A673 (cell line): ENCODE results near the gene SEMA3A. TPM values are rescaled to one million over a fixed set of nuclear protein-coding genes. Genes with fewer than 3 reads are reported as not detected.
A peak's percentile ranks its signal among the peaks of the same experiment; 100 is the strongest.

Experiments
- BruUV-seq: library from RNA; stranded (reverse); fragments of 400-500 nt; replicated peaks from 2 replicates; lab custom pipeline; 2021; lab: Mats Ljungman, UMichigan
- CTCF ChIA-PET: fragments of 300-600 bp; sonication (Branson Sonifier 250); formaldehyde crosslinking; loops from one replicate; lab custom pipeline; 2022; ENCODE audit warnings: antibody characterized with exemption; lab: Charles Lee
- POLR2A ChIA-PET: fragments of 300-600 bp; sonication (Branson Sonifier 250); formaldehyde crosslinking; loops from one replicate; lab custom pipeline; 2022; ENCODE audit warnings: antibody characterized with exemption; ENCODE audit not compliant: low non-redundant PET; lab: Charles Lee
- DNase-seq: peaks from one replicate; pipeline ENCODE4 v3.0.0-alpha.2; 2015; ENCODE audit warnings: low spot score
- H3K27ac ChIP-seq: fragments of 200-600 bp; sonication (generic); 2 replicates; pipeline ENCODE4 v1.5.1; 2016; ENCODE audit warnings: mixed run types, low read depth, mild to moderate bottlenecking, mixed read lengths, antibody characterized with exemption, low read length; ENCODE audit not compliant: poor library complexity, severe bottlenecking
- H3K27me3 ChIP-seq: fragments of 200-600 bp; sonication (generic); replicated peaks from 2 replicates; pipeline ENCODE4 v1.6.1; 2017; ENCODE audit warnings: mixed run types, low read depth, mild to moderate bottlenecking, mixed read lengths, antibody characterized with exemption, low read length; ENCODE audit not compliant: insufficient read depth, poor library complexity
- H3K36me3 ChIP-seq: fragments of 200-600 bp; sonication (generic); 2 replicates; pipeline ENCODE4 v1.6.1; 2016; ENCODE audit warnings: mixed run types, mild to moderate bottlenecking, mixed read lengths, antibody characterized with exemption, low read length; ENCODE audit not compliant: insufficient read depth, poor library complexity, severe bottlenecking
- H3K4me1 ChIP-seq: fragments of 200-600 bp; sonication (generic); 2 replicates; pipeline ENCODE4 v1.6.1; 2017; ENCODE audit warnings: mixed run types, mild to moderate bottlenecking, mixed read lengths, antibody characterized with exemption, low read length; ENCODE audit not compliant: insufficient read depth, poor library complexity, severe bottlenecking
- H3K4me3 ChIP-seq: fragments of 200-600 bp; sonication (generic); 2 replicates; pipeline ENCODE4 v1.5.1; 2016; ENCODE audit warnings: low read depth, mixed run types, mild to moderate bottlenecking, mixed read lengths, low read length; ENCODE audit not compliant: poor library complexity, severe bottlenecking
- H3K9me3 ChIP-seq: fragments of 200-600 bp; sonication (generic); 2 replicates; pipeline ENCODE4 v1.6.1; 2016; ENCODE audit warnings: mixed run types, low read depth, mild to moderate bottlenecking, mixed read lengths, antibody characterized with exemption, low read length; ENCODE audit not compliant: poor library complexity, severe bottlenecking
- CTCF ChIP-seq: fragments of 300-800, 200-600 bp; sonication (generic); conservative IDR thresholded peaks from 2 replicates; pipeline ENCODE4 v1.5.1; 2017; ENCODE audit warnings: low read depth, mild to moderate bottlenecking, antibody characterized with exemption, low read length, moderate library complexity, mixed read lengths
- EZH2 ChIP-seq: fragments of 200-600 bp; sonication (generic); IDR thresholded peaks from 2 replicates; pipeline ENCODE4 v1.6.1; 2017; ENCODE audit warnings: borderline replicate concordance, low read depth, mild to moderate bottlenecking, mixed read lengths, antibody characterized with exemption, low read length; ENCODE audit not compliant: poor library complexity, severe bottlenecking
- intact Hi-C: fragments of 100-400 bp; cut with micrococcal nuclease; formaldehyde crosslinking; loops from one replicate; pipeline ENCODE4 v1.10.0; 2022; ENCODE audit not compliant: unreplicated experiment
- total RNA-seq: library from RNA; stranded (reverse); gene quantifications from 2 replicates; pipeline ENCODE4 v1.2.3, GENCODE V29; 2021

The SEMA3A gene
- total RNA-seq, 1 experiment from 2014 or later: 22.8 TPM

DNA sequence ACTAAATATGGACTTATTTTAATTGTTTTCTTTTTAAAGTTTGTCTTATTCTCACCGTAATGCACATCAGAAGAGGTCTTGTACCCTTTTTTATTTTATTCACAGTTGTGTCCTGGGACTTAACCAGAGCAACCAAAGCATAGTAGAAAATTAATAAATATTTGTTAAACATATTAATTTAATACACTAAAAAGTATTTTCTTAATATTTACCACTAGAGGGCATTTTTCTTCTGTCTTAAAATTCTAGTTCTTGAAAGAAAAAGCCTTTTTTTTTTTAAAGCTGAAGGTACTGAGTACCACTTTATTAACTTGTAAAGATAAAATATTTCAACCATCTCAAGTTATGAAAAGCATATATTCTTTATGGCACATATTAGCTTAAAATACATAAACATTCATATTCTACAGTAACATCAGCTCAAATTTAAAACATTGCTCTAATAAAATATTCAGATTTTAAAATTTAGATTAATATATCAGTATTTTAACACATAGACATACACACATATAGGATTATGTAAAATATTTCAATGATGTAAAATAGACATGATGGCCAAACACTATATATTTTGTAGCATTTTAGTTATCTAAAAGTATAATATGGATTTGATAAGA is 260.4 kb downstream of the SEMA3A start:
- Histone ChIP-seq H3K27me3 (no peaks in the 10 kb centered on the region), H3K4me1 (peaks cover 5% of the 10 kb centered on the region), H3K4me3 (no peak overlapping the region), H3K27ac (no peak overlapping the region), H3K36me3 (no peaks in the 10 kb centered on the region), H3K9me3 (no peaks in the 10 kb centered on the region)
- DNase-seq: peak; percentile 16
- POLR2A ChIA-PET: no interaction called here
- CTCF ChIA-PET: interaction anchor here (0.6 to 0.7 kb wide), 5 partner anchors 34 to 320 kb away, joined by 3 to 4 read pairs (median 3); no protein-coding TSS in a partner anchor
- peak; percentile 54; the same call in 1 of the 2 replicates for TF ChIP-seq CTCF
- TF ChIP-seq EZH2: no peak
- intact Hi-C loops: loop anchor here (10.0 kb wide), 2 partner anchors 1531 to 1621 kb away; no protein-coding TSS in a partner anchor
- BruUV-seq: no TSS peak

DNA sequence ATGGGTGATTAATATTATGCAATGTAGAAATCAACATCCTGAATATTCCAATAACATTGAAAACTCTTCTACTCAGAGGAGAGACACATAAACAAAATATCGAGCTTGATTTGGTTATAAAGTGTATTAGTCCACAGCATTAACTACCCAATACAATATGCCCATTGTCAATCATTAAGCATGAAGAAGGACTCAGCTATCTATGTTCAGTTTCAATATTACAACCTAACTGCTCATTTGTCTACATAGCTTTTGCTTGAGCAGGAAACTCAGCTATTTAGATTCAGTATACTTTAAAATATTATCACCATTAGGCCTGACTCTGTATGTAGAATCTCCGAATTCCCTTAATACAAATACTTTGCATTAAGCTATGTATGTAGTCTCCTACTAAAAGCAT is 262.6 kb downstream of the SEMA3A start:
- no peak overlapping the region for H3K4me3 ChIP-seq
- CTCF ChIA-PET: interaction anchor here (1.4 kb wide), 1 partner anchor 16 kb away, joined by 7 read pairs; no protein-coding TSS in a partner anchor
- BruUV-seq: no TSS peak
- no peaks in the 10 kb centered on the region for H3K36me3 ChIP-seq
- peaks cover 5% of the 10 kb centered on the region for H3K4me1 ChIP-seq
- POLR2A ChIA-PET: no interaction called here
- no peak for DNase-seq
- H3K27me3 ChIP-seq: no peaks in the 10 kb centered on the region
- H3K27ac ChIP-seq: no peak overlapping the region
- intact Hi-C loops: loop anchor here (10.0 kb wide), 2 partner anchors 1533 to 1623 kb away; no protein-coding TSS in a partner anchor
- H3K9me3 ChIP-seq: no peaks in the 10 kb centered on the region
- TF ChIP-seq CTCF (no peak), EZH2 (no peak)

DNA sequence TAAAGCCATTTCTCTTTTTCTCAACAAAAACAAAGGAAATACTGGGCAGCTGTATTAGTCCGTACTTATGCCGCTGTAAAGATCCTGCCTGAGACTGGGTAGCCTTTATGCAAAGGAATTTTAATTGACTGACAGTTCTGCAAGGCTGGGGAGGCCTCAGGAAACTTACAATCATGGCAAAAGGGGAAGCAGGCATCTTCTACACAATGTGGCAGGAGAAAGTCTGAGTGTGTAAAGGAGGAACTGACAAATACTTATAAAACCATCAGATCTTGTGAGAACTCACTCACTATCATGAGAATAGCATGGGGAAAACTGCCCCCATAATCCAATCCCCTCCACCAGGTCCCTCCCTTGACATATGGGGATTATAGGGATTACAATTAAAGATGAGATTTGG is 264.3 kb downstream of the SEMA3A start:
- intact Hi-C loops: loop anchor here (10.0 kb wide), 2 partner anchors 1535 to 1625 kb away; no protein-coding TSS in a partner anchor
- CTCF ChIA-PET: interaction anchor here (0.6 kb wide), 1 partner anchor 265 kb away, joined by 8 read pairs; the partner anchor contains the start of gene SEMA3A

More for the DNA sequence above, 264.3 kb downstream of the SEMA3A start:
- H3K27me3 ChIP-seq: no peaks in the 10 kb centered on the region
- no peaks in the 10 kb centered on the region for H3K4me1 ChIP-seq
- BruUV-seq: no TSS peak
- no peaks in the 10 kb centered on the region for H3K9me3 ChIP-seq
- no peak overlapping the region for H3K4me3 ChIP-seq
- POLR2A ChIA-PET: no interaction called here
- TF ChIP-seq CTCF (no peak), EZH2 (no peak)
- no peak overlapping the region for H3K27ac ChIP-seq
- DNase-seq: no peak
- H3K36me3 ChIP-seq: no peaks in the 10 kb centered on the region
